ENCODE results near the gene MMP24.
"Not testable (repeated sequence)": the region's sequence is repeated elsewhere in the genome, so short reads cannot be mapped to it uniquely, and the experiment has no call there.

Gene MMP24

GRCh38 chr20:35190556-35190955 is 35.9 kb upstream of the MMP24 start:
- TF ChIP-seq CTCF (IDR thresholded peaks at IDR 0.05; ENCODE audit: extremely low read depth, insufficient read depth, missing control alignments) = no peak
- in situ Hi-C loops (cut with MboI; ENCODE audit: low pct_unique_long_range_greater_than_20kb, low sequenced_read_pairs, unreplicated experiment) = no loop called here
- no peak for DNase-seq (ENCODE audit: low spot score)

GRCh38 chr20:35191419-35192117 is 34.9 kb upstream of the MMP24 start:
- TF ChIP-seq CTCF (IDR thresholded peaks at IDR 0.05; ENCODE audit: extremely low read depth, insufficient read depth, missing control alignments) = no peak
- no peak for DNase-seq (ENCODE audit: low spot score)
- in situ Hi-C loops (cut with MboI; ENCODE audit: low pct_unique_long_range_greater_than_20kb, low sequenced_read_pairs, unreplicated experiment) = no loop called here

- no peak for DNase-seq (ENCODE audit: low spot score)
- in situ Hi-C loops (cut with MboI; ENCODE audit: low pct_unique_long_range_greater_than_20kb, low sequenced_read_pairs, unreplicated experiment) = no loop called here
- TF ChIP-seq CTCF (IDR thresholded peaks at IDR 0.05; ENCODE audit: extremely low read depth, insufficient read depth, missing control alignments) = no peak
These were observed 34.2 kb upstream of the MMP24 start for GRCh38 chr20:35192118-35192872.

GRCh38 chr20:35193031-35193791 is 33.3 kb upstream of the MMP24 start:
- in situ Hi-C loops (cut with MboI; ENCODE audit: low pct_unique_long_range_greater_than_20kb, low sequenced_read_pairs, unreplicated experiment); DNase-seq (ENCODE audit: low spot score): not testable (repeated sequence)

- DNase-seq (ENCODE audit: low spot score) = no peak
- in situ Hi-C loops (cut with MboI; ENCODE audit: low pct_unique_long_range_greater_than_20kb, low sequenced_read_pairs, unreplicated experiment) = no loop called here
- no peak for TF ChIP-seq CTCF (IDR thresholded peaks at IDR 0.05; ENCODE audit: extremely low read depth, insufficient read depth, missing control alignments)
These were observed 30.2 kb upstream of the MMP24 start for GRCh38 chr20:35196313-35196712.

- DNase-seq (ENCODE audit: low spot score) = no peak
- in situ Hi-C loops (cut with MboI; ENCODE audit: low pct_unique_long_range_greater_than_20kb, low sequenced_read_pairs, unreplicated experiment) = loop anchor here (25.0 kb wide), 1 partner anchor 337 kb away; the partner anchor contains the start of gene GGT7
- no peak for TF ChIP-seq CTCF (IDR thresholded peaks at IDR 0.05; ENCODE audit: extremely low read depth, insufficient read depth, missing control alignments)
These were observed 26.8 kb upstream of the MMP24 start for GRCh38 chr20:35199740-35200139.

Data from GM13977 (cell line).